ENCODE measurements around the gene FCER1A.

The FCER1A gene

DNA sequence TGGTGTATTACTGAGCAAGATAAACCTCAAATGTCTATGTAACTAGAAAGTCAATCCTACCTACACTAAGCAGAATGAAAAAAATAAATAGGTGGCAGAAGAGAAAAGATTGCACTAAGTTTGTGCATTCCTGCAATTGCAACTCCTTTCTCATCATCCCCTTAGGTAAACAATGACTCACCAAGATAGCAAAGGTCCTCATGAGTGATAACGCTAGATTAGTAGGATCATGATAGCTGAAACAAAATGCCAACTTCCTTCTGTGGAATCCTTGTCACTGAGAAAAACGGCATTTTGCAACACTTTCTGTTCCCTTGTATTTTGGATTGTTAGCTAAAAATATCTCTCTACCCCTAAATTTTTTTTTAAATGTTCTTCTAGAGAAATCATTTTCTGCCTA, 20.0 kb upstream of the FCER1A start:
- no peak overlapping the region for H3K4me3 ChIP-seq
- H3K27ac ChIP-seq = no peak overlapping the region
- TF ChIP-seq, protein P1, sequence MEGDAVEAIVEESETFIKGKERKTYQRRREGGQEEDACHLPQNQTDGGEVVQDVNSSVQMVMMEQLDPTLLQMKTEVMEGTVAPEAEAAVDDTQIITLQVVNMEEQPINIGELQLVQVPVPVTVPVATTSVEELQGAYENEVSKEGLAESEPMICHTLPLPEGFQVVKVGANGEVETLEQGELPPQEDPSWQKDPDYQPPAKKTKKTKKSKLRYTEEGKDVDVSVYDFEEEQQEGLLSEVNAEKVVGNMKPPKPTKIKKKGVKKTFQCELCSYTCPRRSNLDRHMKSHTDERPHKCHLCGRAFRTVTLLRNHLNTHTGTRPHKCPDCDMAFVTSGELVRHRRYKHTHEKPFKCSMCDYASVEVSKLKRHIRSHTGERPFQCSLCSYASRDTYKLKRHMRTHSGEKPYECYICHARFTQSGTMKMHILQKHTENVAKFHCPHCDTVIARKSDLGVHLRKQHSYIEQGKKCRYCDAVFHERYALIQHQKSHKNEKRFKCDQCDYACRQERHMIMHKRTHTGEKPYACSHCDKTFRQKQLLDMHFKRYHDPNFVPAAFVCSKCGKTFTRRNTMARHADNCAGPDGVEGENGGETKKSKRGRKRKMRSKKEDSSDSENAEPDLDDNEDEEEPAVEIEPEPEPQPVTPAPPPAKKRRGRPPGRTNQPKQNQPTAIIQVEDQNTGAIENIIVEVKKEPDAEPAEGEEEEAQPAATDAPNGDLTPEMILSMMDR (IDR thresholded peaks at IDR 0.05) = no peak
- no peak for DNase-seq (ENCODE audit: low spot score)

DNA sequence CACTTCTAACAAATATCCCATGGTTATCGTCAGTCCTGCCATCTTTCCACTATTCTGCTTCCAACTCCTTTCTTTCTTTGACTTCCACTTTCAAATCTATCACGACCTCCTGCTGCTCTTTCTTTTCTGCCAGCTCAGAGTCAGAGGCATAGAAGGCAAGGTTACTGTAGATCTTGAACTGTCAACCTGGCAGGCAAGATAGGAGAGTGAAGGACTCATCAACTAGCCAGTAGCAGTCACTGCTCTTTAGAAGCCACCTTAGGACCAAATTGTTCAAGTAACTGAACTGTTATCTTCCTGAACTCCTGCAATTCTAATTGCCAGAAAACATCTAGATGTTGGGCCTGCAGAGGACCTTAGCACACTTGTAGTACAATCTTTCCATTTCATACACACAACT, 13.1 kb upstream of the FCER1A start:
- DNase-seq (ENCODE audit: low spot score) = no peak
- Histone ChIP-seq H3K4me3 (no peak overlapping the region), H3K27ac (no peak overlapping the region)
- TF ChIP-seq, protein P1 (IDR thresholded peaks at IDR 0.05) = no peak

DNA sequence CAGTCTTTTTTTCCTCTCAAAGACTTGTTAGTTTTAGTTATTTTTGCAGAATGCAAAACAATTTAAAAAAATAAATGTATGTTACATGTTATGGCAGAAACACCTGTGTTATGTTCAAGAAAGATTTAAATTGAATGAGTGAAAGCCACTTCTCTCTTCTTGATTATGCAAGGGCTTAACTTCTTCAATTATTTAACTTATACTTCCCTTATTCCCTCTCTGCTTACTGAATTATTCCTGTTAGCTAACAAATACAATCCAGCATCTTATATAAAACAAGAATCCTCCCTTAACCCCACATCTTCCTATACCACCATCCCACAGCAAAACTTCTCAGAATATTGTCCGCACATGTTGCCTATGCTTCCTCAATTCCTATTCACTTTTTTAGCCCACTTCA, 10.7 kb upstream of the FCER1A start:
- TF ChIP-seq, protein P1 (IDR thresholded peaks at IDR 0.05) = no peak
- DNase-seq (ENCODE audit: low spot score) = no peak
- Histone ChIP-seq H3K4me3 (no peak overlapping the region), H3K27ac (no peak overlapping the region)

DNA sequence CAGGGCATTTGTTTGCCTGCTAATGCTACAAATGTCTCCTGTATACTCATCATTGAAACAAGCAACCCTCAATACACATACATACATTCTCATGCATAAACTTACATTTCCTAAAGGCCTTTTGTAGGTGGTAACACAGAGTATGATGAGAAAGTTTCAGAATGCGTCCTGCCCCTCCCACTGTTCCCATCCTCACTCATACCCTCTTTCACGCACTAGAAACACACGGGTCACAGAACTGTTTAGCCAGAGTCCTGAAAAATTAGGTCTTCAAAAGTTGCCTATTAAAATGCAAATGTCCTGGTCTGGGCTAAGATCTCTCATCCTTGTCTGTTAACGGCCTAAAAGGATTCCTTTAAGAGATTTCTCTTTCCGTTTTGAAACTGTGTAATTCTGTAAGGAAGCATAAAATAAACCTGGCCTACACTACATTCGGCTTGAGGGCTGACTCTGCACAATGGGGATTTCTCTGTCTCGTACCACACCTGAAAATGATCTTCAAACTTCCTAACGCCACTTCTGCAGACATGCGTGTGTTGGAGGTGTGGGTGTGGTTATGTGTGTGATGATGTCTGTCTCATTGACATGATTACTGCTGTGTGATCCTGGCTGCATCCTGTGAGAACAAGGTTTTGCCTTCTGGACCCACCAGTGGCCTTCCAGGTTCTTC, 5.3 kb upstream of the FCER1A start:
- no peak overlapping the region for H3K27ac ChIP-seq
- no peak for DNase-seq (ENCODE audit: low spot score)
- TF ChIP-seq, protein P1 (IDR thresholded peaks at IDR 0.05) = no peak
- no peak overlapping the region for H3K4me3 ChIP-seq

DNA sequence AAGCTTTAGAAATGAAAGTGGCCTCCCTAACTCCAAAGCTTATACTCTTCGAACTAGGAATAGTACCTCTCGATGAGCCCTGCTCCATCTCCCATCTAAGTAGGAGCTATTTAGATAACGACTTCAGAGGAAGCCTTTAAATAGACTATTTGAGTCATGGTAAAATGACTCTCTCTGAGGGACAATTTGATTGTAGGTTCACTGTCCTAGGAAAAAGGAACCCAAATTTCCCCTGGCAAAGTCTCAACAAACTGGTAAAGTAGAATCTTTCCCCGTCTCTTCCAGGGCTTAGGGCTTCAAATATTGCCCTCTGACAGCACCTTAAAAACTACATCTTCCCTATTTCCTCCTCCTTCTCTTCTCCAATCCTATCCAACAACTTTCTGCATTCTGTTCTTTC, 2.0 kb upstream of the FCER1A start:
- TF ChIP-seq, protein P1 (IDR thresholded peaks at IDR 0.05) = no peak
- H3K4me3 ChIP-seq = no peak overlapping the region
- DNase-seq (ENCODE audit: low spot score) = no peak
- H3K27ac ChIP-seq = no peak overlapping the region

DNA sequence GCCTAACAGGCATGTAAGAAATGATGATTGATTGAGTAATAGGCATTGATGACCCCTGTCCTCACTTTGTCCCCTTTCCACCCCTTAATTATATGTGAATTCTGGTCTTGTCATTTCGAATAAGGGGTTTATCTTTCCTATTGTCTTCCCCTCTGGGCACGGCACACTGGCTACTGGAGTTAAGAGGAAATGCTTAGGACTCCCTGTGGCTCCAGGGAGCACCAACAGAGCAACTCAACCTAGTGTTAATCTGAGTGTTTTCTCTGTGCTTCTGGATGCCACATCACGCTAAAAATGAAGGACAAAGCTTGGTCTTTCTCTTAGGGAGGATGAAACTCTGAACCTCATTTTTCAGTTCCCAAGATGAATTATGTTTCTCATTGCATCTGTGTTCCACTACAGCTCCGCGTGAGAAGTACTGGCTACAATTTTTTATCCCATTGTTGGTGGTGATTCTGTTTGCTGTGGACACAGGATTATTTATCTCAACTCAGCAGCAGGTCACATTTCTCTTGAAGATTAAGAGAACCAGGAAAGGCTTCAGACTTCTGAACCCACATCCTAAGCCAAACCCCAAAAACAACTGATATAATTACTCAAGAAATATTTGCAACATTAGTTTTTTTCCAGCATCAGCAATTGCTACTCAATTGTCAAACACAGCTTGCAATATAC, 5.3 kb downstream of the FCER1A start:
- TF ChIP-seq, protein P1 (IDR thresholded peaks at IDR 0.05) = no peak
- DNase-seq (ENCODE audit: low spot score) = no peak

DNA sequence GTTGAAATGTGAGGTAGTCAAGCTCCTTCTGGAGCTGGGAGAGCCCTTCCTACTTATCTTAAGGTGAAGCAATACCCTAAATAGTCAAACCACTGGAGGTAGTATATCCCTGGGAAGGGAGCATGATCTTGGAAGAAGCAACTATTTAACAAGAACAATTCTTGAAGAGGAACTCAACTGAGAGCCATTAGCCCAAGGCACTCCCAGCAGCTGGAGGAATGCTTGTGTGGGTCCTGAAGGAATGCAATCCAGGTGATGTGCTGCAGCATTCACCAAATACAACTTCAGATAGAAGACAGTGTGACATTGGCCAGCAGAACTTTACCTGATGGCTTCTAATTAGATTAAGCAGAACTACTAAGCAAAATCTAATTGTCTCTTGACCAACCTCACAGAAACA, 9.5 kb downstream of the FCER1A start:
- Histone ChIP-seq H3K27ac (no peak overlapping the region), H3K4me3 (no peak overlapping the region)
- TF ChIP-seq, protein P1 (IDR thresholded peaks at IDR 0.05) = no peak
- no peak for DNase-seq (ENCODE audit: low spot score)

More for the DNA sequence above, 5.3 kb downstream of the FCER1A start:
- Histone ChIP-seq H3K27ac (no peak overlapping the region), H3K4me3 (no peak overlapping the region)
